GM06990 (cell line): ENCODE data around the gene SLC43A1.

Source experiments
- DNase-seq: peaks from one replicate; pipeline ENCODE4 v3.0.0-alpha.2; 2011; ENCODE audit not compliant: insufficient read length; ENCODE audit errors: extremely low read depth
- H3K27me3 ChIP-seq: replicated peaks from 2 replicates; pipeline ENCODE4 v1.6.0; 2011; ENCODE audit warnings: low read length; ENCODE audit not compliant: control insufficient read depth, insufficient read depth
- H3K36me3 ChIP-seq: 2 replicates; pipeline ENCODE4 v1.5.1; 2011; ENCODE audit warnings: low read length; ENCODE audit not compliant: control insufficient read depth, insufficient read depth
- H3K4me3 ChIP-seq: replicated peaks from 2 replicates; pipeline ENCODE4 v1.5.1; 2011; ENCODE audit warnings: low read depth, mild to moderate bottlenecking, control low read depth, low read length
- CTCF ChIP-seq: IDR thresholded peaks from 2 replicates; pipeline ENCODE4 v1.5.1; 2011; ENCODE audit warnings: low read length, control low read depth, mild to moderate bottlenecking, inconsistent platforms; ENCODE audit not compliant: insufficient read depth, poor library complexity, severe bottlenecking

The SLC43A1 gene

DNA sequence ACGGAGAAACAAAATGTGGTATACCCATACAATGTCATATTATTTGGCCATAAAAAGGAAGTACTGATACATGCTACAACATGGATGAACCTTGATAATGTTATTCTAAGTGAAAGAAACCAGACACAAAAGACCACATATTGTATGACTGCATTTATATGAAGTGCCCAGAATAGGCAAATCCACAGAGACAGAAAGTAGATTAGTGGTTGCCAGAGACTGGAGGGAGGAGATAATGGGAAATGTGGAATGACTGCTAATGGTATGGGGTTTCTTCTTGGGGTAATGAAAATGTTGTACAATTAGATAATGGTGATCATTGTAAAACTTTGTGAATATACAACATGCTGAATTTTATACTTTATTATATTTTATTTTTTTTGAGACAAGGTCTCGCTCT lies 5.6 kb upstream of the SLC43A1 start:
- TF ChIP-seq CTCF: no peak
- Histone ChIP-seq H3K27me3 (no peaks in the 10 kb centered on the region), H3K36me3 (peaks cover 3% of the 10 kb centered on the region; the same call in 1 of the 2 replicates), H3K4me3 (no peak overlapping the region)
- DNase-seq: no peak

DNA sequence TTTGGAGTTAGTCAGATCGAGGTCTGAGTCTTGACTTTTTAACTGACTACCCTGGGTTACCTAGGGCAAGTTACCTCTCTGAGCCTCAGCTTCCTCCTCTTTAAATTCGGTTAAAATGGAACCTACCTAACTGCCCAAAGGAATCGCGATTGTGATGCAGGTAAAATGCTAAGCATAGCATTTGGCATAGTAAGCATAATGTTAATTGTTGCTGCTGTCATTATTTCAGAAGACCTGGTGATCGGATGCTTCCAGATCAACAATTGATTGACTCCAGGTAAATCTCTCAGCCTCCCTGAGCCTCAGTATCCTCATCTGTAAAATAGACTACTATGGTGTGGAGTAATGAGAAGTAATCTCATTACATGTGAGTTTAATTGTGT lies 550 bp upstream of the SLC43A1 start:
- Histone ChIP-seq H3K36me3 (no peaks in the 10 kb centered on the region), H3K4me3 (peak overlapping the region; percentile 87), H3K27me3 (no peaks in the 10 kb centered on the region)
- no peak for TF ChIP-seq CTCF
- DNase-seq: no peak

DNA sequence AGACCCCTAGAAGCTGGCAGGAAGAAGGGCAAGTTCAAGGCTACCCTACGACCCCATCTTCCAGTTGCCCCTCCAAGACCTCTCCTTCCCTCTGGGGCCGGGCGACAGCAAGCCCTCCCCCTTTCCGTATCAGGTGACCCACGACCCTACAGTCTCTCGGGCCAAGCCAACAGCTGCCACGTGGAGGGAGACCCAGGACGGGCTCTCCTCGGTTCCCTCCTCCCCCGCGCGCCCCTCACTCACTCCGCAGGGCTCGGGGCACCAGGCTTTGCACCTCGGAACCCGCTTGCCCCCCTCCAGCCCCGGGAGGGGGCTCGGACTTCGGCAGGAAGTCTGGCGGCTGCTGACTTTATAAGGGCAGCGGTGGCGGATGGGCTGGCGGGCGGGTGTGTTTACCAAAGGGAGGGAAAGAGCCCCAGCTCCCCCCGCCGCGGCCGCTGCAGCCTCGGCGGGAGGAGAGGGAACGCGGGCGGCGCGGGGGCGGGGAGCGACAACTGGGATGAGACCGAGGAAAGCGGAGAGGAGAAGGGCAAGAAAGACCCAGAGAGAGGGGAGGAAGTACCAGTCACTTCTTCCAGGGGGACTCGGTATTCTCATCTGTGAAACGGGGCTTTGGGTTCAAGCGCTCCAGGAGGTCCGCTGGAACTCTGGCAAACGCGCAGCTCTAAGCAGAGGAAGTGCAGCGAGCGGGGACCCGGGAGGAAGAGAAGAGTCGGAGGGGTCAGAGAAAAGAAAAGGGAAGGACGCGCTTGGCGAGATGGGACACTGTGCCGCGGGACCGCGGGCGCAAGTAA lies 767 bp downstream of the SLC43A1 start:
- Histone ChIP-seq H3K36me3 (no peaks in the 10 kb centered on the region), H3K27me3 (no peaks in the 10 kb centered on the region), H3K4me3 (peak overlapping the region; percentile 87)
- TF ChIP-seq CTCF: no peak
- DNase-seq: peak; percentile 66

- TF ChIP-seq CTCF: no peak
- Histone ChIP-seq H3K4me3 (peak overlapping the region; percentile 87), H3K27me3 (no peaks in the 10 kb centered on the region), H3K36me3 (no peaks in the 10 kb centered on the region)
- peak; percentile 27 for DNase-seq
Observed at GRCh38 chr11:57513911-57514537, 1.5 kb downstream of the SLC43A1 start.

DNA sequence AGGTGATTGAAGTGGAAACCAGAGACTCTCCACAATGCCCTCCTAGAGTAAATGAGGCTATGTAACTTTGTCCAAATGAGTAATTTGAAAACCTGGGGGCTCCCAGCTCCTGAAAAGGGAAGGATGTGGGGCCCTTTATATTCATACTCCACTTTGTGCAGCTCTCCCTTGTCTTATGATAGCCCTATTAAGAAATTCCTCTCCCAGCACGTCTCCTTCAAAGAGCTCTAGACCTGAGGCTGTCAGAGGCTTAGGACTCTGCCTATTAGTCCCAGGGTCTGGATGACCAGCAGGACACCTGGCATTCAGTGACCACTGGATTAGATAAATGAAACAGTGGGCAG lies 2.1 kb downstream of the SLC43A1 start:
- Histone ChIP-seq H3K36me3 (no peaks in the 10 kb centered on the region), H3K4me3 (no peak overlapping the region; the same call in 1 of the 2 replicates), H3K27me3 (no peaks in the 10 kb centered on the region)
- DNase-seq: no peak
- TF ChIP-seq CTCF: no peak
